ENCODE results near the gene IL17RE. TPM values are rescaled to one million over a fixed set of nuclear protein-coding genes. Genes with fewer than 3 reads are reported as not detected.
A peak's percentile ranks its signal among the peaks of the same experiment; 100 is the strongest.

The IL17RE gene
- total RNA-seq, 1 donor from 2014 or later = 0.53 TPM

DNA sequence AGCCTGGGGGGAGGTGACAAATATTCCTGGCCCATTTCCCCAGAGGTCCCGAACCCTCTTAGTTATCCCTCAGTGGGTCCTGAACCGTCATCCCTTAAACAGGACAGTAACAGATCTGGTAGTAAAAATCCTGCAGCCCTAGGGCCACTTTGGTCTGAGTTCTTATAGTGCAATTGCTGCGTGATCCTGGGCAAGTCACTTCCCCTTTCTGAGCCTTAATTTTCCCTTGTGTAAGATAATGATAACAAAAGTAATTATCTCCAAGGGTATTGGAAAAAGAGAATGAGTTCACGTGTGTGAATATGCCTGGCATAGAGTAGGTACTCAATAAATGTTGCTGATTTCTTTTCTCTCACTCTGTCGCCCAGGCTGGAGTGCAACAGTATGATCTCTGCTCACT is 15.2 kb upstream of the IL17RE start:
- Histone ChIP-seq H3K4me3 (ENCODE audit: low read depth, low read length) (no peak overlapping the region), H3K27me3 (ENCODE audit: control insufficient read depth, insufficient read depth, low read length) (no peaks in the 10 kb centered on the region), H3K36me3 (ENCODE audit: control insufficient read depth, insufficient read depth, low read length) (no peaks in the 10 kb centered on the region)
- no peak for FAIRE-seq
- TF ChIP-seq, protein P1, sequence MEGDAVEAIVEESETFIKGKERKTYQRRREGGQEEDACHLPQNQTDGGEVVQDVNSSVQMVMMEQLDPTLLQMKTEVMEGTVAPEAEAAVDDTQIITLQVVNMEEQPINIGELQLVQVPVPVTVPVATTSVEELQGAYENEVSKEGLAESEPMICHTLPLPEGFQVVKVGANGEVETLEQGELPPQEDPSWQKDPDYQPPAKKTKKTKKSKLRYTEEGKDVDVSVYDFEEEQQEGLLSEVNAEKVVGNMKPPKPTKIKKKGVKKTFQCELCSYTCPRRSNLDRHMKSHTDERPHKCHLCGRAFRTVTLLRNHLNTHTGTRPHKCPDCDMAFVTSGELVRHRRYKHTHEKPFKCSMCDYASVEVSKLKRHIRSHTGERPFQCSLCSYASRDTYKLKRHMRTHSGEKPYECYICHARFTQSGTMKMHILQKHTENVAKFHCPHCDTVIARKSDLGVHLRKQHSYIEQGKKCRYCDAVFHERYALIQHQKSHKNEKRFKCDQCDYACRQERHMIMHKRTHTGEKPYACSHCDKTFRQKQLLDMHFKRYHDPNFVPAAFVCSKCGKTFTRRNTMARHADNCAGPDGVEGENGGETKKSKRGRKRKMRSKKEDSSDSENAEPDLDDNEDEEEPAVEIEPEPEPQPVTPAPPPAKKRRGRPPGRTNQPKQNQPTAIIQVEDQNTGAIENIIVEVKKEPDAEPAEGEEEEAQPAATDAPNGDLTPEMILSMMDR (IDR thresholded peaks at IDR 0.05; ENCODE audit: insufficient read depth, low read length, severe bottlenecking) = no peak
- no peak for DNase-seq (ENCODE audit: low read depth)

DNA sequence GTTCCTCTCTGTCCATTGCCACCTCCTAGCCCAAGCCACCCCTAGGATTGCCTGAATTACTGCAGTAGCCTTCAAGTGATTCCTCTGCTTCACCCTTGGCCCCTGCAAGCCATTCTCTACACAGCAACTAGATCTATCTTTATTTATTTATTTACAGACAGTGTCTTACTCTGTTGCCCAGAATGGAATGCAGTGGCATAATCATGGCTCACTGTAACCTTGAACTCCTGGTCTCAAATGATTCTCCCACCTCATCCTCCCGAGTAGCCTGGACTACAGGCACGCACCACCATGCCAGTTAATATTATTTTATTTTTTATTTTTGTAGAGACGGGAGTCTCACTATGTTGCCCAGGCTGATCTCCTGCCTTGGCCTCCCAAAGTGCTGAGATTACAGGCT is 14.1 kb upstream of the IL17RE start:
- DNase-seq (ENCODE audit: low read depth) (no peak), FAIRE-seq (no peak)
- peaks cover 4% of the 10 kb centered on the region for H3K36me3 ChIP-seq (ENCODE audit: control insufficient read depth, insufficient read depth, low read length)
- H3K27me3 ChIP-seq (ENCODE audit: control insufficient read depth, insufficient read depth, low read length) = no peaks in the 10 kb centered on the region
- TF ChIP-seq, protein P1 (IDR thresholded peaks at IDR 0.05; ENCODE audit: insufficient read depth, low read length, severe bottlenecking) = no peak
- H3K4me3 ChIP-seq (ENCODE audit: low read depth, low read length) = no peak overlapping the region

DNA sequence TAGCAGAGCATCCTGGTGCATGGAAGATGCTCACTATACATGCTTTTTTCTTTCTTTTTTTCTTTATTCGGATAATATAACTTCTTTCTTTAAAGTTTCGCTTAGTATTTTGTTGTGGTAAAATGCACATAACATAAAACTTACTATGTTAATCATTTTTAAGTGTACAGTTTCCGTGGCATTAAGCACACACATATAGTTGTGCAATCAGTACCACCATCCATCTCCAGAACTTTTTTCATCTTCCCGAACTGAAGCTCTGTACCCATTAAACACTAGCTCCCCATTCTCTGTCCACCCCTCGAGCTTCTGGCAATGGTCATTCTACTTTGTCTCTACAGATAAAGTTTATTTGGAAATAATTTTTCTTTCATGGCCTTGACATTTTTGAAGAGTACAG is 13.2 kb upstream of the IL17RE start:
- DNase-seq (ENCODE audit: low read depth) (no peak), FAIRE-seq (no peak)
- Histone ChIP-seq H3K36me3 (ENCODE audit: control insufficient read depth, insufficient read depth, low read length) (peaks cover 4% of the 10 kb centered on the region), H3K4me3 (ENCODE audit: low read depth, low read length) (no peak overlapping the region), H3K27me3 (ENCODE audit: control insufficient read depth, insufficient read depth, low read length) (no peaks in the 10 kb centered on the region)
- TF ChIP-seq, protein P1 (IDR thresholded peaks at IDR 0.05; ENCODE audit: insufficient read depth, low read length, severe bottlenecking) = no peak

DNA sequence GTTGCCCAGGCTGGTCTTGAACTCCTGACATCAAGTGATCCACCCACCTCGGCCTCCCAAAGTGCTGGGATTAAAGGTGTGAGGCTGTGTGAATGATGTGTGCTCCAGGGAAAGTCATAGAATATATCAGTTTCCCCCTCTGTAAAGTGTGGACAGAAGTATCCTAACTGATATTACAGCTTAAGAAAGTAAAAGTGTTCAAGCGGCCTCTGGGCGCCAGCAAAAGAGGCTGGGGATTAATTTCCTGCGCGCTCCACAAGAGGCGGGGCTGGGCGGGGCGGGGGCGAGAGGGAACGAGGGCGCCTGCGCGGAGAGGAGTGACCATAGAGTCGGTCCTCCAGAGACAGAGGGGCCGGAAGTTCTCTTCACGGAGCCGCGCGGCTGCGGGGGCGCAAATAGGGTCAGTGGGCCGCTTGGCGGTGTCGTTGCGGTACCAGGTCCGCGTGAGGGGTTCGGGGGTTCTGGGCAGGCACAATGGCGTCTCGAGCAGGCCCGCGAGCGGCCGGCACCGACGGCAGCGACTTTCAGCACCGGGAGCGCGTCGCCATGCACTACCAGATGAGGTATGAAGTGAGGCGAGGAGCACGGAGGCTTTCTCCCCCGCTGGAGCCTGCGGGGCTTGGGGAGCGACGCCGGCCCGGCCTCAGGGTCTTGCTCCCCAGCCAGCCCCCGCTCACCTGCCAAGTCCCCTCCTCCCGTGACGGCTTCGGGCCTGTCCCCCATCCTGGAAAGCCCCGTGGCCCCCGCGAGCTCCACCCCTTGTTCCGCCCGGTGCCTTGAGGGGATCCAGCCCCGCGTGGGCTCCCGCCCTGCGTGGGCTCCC is 12.2 kb upstream of the IL17RE start, which contains the start of gene JAGN1:
Gene JAGN1, plus strand, starts transcription at position 362 of the 823 bp plus-strand sequence. Its CDS starts 113 bp downstream, at position 475.
- DNase-seq (ENCODE audit: low read depth) (peak; percentile 63), FAIRE-seq (no peak)
- Histone ChIP-seq H3K27me3 (ENCODE audit: control insufficient read depth, insufficient read depth, low read length) (no peaks in the 10 kb centered on the region), H3K4me3 (ENCODE audit: low read depth, low read length) (peak within 1 kb of the TSS; percentile 79), H3K36me3 (ENCODE audit: control insufficient read depth, insufficient read depth, low read length) (peaks cover 4% of the 10 kb centered on the region)
- TF ChIP-seq, protein P1 (IDR thresholded peaks at IDR 0.05; ENCODE audit: insufficient read depth, low read length, severe bottlenecking) = no peak

DNA sequence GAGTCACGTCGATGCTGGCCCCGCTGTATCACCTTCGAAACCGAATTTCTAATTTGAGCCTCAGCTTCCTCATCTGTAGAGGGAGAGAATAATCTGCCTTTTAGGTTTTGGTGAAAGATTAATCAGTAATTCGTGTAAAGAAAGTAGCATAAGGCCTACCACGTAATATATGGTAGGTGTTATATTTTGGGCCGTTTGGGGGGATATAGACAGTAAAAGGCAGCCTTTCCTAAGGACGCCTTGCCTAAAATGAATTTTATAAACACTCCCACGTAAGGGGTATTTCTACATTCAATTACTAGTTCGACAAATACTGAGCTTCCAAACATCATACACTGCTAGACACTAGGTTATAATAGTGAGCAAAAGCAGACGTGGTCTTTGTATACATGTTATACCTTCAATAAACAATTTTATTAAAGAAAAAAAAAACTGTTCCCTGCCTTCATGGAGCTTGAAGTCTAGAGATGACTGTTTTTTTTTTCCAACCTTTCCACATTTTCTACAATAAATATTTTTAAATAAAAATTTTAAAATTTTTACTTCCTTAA is 11.5 kb upstream of the IL17RE start:
- H3K4me3 ChIP-seq (ENCODE audit: low read depth, low read length) = peak overlapping the region; percentile 79
- H3K36me3 ChIP-seq (ENCODE audit: control insufficient read depth, insufficient read depth, low read length) = peaks cover 4% of the 10 kb centered on the region
- FAIRE-seq = no peak
- no peak for DNase-seq (ENCODE audit: low read depth)
- TF ChIP-seq, protein P1 (IDR thresholded peaks at IDR 0.05; ENCODE audit: insufficient read depth, low read length, severe bottlenecking) = no peak
- no peaks in the 10 kb centered on the region for H3K27me3 ChIP-seq (ENCODE audit: control insufficient read depth, insufficient read depth, low read length)

Measured in bronchial epithelial cell (primary cell).